Memory B cell (primary cell): Measurements from ENCODE around the gene RWDD1.
A peak's percentile ranks its signal among the peaks of the same experiment; 100 is the strongest.

Source experiments
- ATAC-seq: fragments of 150-1000 bp; cut with Tn5 transposase; 2 replicates; pipeline ENCODE4 v1.10.0; 2021; ENCODE audit warnings: low read depth, mild to moderate bottlenecking, moderate library complexity
- DNase-seq, 2 donors: peaks; one replicate each; pipeline ENCODE4 v3.0.0; 2022; ENCODE audit warnings: low spot score in 2 of 2
- H3K27ac Mint-ChIP-seq: one replicate; pipeline ENCODE4 v1.8.0; 2022; ENCODE audit warnings: mild to moderate bottlenecking, moderate library complexity, mixed read lengths
- H3K27me3 Mint-ChIP-seq: one replicate; pipeline ENCODE4 v1.8.0; 2022; ENCODE audit warnings: mixed read lengths
- H3K36me3 Mint-ChIP-seq: one replicate; pipeline ENCODE4 v1.8.0; 2022; ENCODE audit warnings: mild to moderate bottlenecking, mixed read lengths
- H3K4me1 Mint-ChIP-seq: one replicate; pipeline ENCODE4 v1.8.0; 2022; ENCODE audit warnings: mixed read lengths
- H3K4me3 Mint-ChIP-seq: one replicate; pipeline ENCODE4 v1.8.0; 2022; ENCODE audit warnings: mild to moderate bottlenecking, moderate library complexity, mixed read lengths
- H3K9me3 Mint-ChIP-seq: one replicate; pipeline ENCODE4 v1.8.0; 2022; ENCODE audit warnings: mixed read lengths

RWDD1 gene

GRCh38 chr6:116545651-116546050 is 25.7 kb upstream of the RWDD1 start, which contains the start of gene TRAPPC3L:
TSS of gene TRAPPC3L (minus strand) at chr6:116545684. CDS start at chr6:116545514, 170 bp downstream.
- Mint-ChIP-seq H3K4me1 (no peaks in the 10 kb centered on the region), H3K36me3 (no peaks in the 10 kb centered on the region), H3K9me3 (no peaks in the 10 kb centered on the region), H3K27me3 (peaks cover 5% of the 10 kb centered on the region), H3K27ac (no peak within 1 kb of the TSS), H3K4me3 (no peak within 1 kb of the TSS)
- ATAC-seq (no peak), DNase-seq (no peak)

GRCh38 chr6:116547358-116547757 is 23.9 kb upstream of the RWDD1 start:
- Mint-ChIP-seq H3K27ac (no peak overlapping the region), H3K36me3 (no peaks in the 10 kb centered on the region), H3K27me3 (peaks cover 2% of the 10 kb centered on the region), H3K9me3 (no peaks in the 10 kb centered on the region), H3K4me3 (no peak overlapping the region), H3K4me1 (no peaks in the 10 kb centered on the region)
- ATAC-seq = no peak
- DNase-seq = no peak

- DNase-seq (no peak), ATAC-seq (no peak)
- no peaks in the 10 kb centered on the region for H3K9me3 Mint-ChIP-seq
- no peaks in the 10 kb centered on the region for H3K4me1 Mint-ChIP-seq
- H3K36me3 Mint-ChIP-seq = no peaks in the 10 kb centered on the region
- H3K27me3 Mint-ChIP-seq = peaks cover 2% of the 10 kb centered on the region
- H3K4me3 Mint-ChIP-seq = no peak overlapping the region
- no peak overlapping the region for H3K27ac Mint-ChIP-seq
Observed at GRCh38 chr6:116550796-116551195, 20.5 kb upstream of the RWDD1 start.

GRCh38 chr6:116553451-116553850 is 17.9 kb upstream of the RWDD1 start, which contains the start of gene CALHM4:
TSS of gene CALHM4 (plus strand) at chr6:116553751. CDS start at chr6:116553794, 43 bp downstream.
- no peak for ATAC-seq
- Mint-ChIP-seq H3K9me3 (no peaks in the 10 kb centered on the region), H3K4me3 (no peak within 1 kb of the TSS), H3K4me1 (no peaks in the 10 kb centered on the region), H3K27ac (no peak within 1 kb of the TSS), H3K36me3 (no peaks in the 10 kb centered on the region), H3K27me3 (no peaks in the 10 kb centered on the region)
- DNase-seq = no peak

GRCh38 chr6:116556065-116556464 is 15.2 kb upstream of the RWDD1 start:
- DNase-seq (no peak), ATAC-seq (no peak)
- Mint-ChIP-seq H3K4me1 (no peaks in the 10 kb centered on the region), H3K27ac (no peak overlapping the region), H3K4me3 (no peak overlapping the region), H3K9me3 (no peaks in the 10 kb centered on the region), H3K36me3 (no peaks in the 10 kb centered on the region), H3K27me3 (no peaks in the 10 kb centered on the region)

GRCh38 chr6:116556814-116557415 is 14.4 kb upstream of the RWDD1 start:
- Mint-ChIP-seq H3K27me3 (no peaks in the 10 kb centered on the region), H3K4me3 (no peak overlapping the region), H3K27ac (no peak overlapping the region), H3K4me1 (peaks cover 2% of the 10 kb centered on the region), H3K9me3 (no peaks in the 10 kb centered on the region), H3K36me3 (no peaks in the 10 kb centered on the region)
- DNase-seq (no peak), ATAC-seq (no peak)

- no peak overlapping the region for H3K4me3 Mint-ChIP-seq
- H3K4me1 Mint-ChIP-seq = peaks cover 2% of the 10 kb centered on the region
- no peak overlapping the region for H3K27ac Mint-ChIP-seq
- no peaks in the 10 kb centered on the region for H3K9me3 Mint-ChIP-seq
- DNase-seq (no peak), ATAC-seq (no peak)
- H3K27me3 Mint-ChIP-seq = peaks cover 3% of the 10 kb centered on the region
- no peaks in the 10 kb centered on the region for H3K36me3 Mint-ChIP-seq
Observed at GRCh38 chr6:116557893-116558292, 13.4 kb upstream of the RWDD1 start.

GRCh38 chr6:116560130-116560529 is 11.2 kb upstream of the RWDD1 start:
- H3K27me3 Mint-ChIP-seq = peaks cover 8% of the 10 kb centered on the region
- H3K36me3 Mint-ChIP-seq = no peaks in the 10 kb centered on the region
- ATAC-seq (no peak), DNase-seq (no peak)
- H3K9me3 Mint-ChIP-seq = no peaks in the 10 kb centered on the region
- H3K27ac Mint-ChIP-seq = no peak overlapping the region
- H3K4me1 Mint-ChIP-seq = peaks cover 2% of the 10 kb centered on the region
- H3K4me3 Mint-ChIP-seq = no peak overlapping the region

- DNase-seq (peak; percentile 61 to 64), ATAC-seq (peak; percentile 74)
- peaks cover 8% of the 10 kb centered on the region for H3K27me3 Mint-ChIP-seq
- no peak overlapping the region for H3K27ac Mint-ChIP-seq
- no peak overlapping the region for H3K4me3 Mint-ChIP-seq
- H3K4me1 Mint-ChIP-seq = peaks cover 2% of the 10 kb centered on the region
- H3K9me3 Mint-ChIP-seq = no peaks in the 10 kb centered on the region
- no peaks in the 10 kb centered on the region for H3K36me3 Mint-ChIP-seq
Observed at GRCh38 chr6:116561377-116562018, 9.8 kb upstream of the RWDD1 start.

GRCh38 chr6:116562019-116562403 is 9.3 kb upstream of the RWDD1 start:
- H3K4me1 Mint-ChIP-seq = peaks cover 2% of the 10 kb centered on the region
- no peak for ATAC-seq
- H3K27me3 Mint-ChIP-seq = peaks cover 8% of the 10 kb centered on the region
- no peaks in the 10 kb centered on the region for H3K9me3 Mint-ChIP-seq
- H3K27ac Mint-ChIP-seq = no peak overlapping the region
- no peak overlapping the region for H3K4me3 Mint-ChIP-seq
- no peak for DNase-seq
- no peaks in the 10 kb centered on the region for H3K36me3 Mint-ChIP-seq

- Mint-ChIP-seq H3K27me3 (peaks cover 8% of the 10 kb centered on the region), H3K27ac (no peak overlapping the region), H3K4me3 (no peak overlapping the region), H3K4me1 (peaks cover 2% of the 10 kb centered on the region), H3K9me3 (no peaks in the 10 kb centered on the region), H3K36me3 (no peaks in the 10 kb centered on the region)
- DNase-seq = no peak
- no peak for ATAC-seq
Observed at GRCh38 chr6:116562614-116563013, 8.7 kb upstream of the RWDD1 start.

- no peak for DNase-seq
- Mint-ChIP-seq H3K27me3 (peaks cover 8% of the 10 kb centered on the region), H3K36me3 (no peaks in the 10 kb centered on the region), H3K4me1 (peaks cover 3% of the 10 kb centered on the region), H3K27ac (no peak overlapping the region), H3K4me3 (no peak overlapping the region), H3K9me3 (no peaks in the 10 kb centered on the region)
- no peak for ATAC-seq
Observed at GRCh38 chr6:116563830-116564229, 7.5 kb upstream of the RWDD1 start.

- no peak overlapping the region for H3K4me3 Mint-ChIP-seq
- no peak for ATAC-seq
Observed at GRCh38 chr6:116564311-116564710, 7.0 kb upstream of the RWDD1 start.

GRCh38 chr6:116564921-116565872 is 6.1 kb upstream of the RWDD1 start:
- Mint-ChIP-seq H3K4me3 (peak overlapping the region; percentile 39), H3K27me3 (peaks cover 8% of the 10 kb centered on the region), H3K9me3 (no peaks in the 10 kb centered on the region), H3K4me1 (peaks cover 7% of the 10 kb centered on the region), H3K27ac (no peak overlapping the region), H3K36me3 (no peaks in the 10 kb centered on the region)
- DNase-seq = no peak
- peak; percentile 43 for ATAC-seq

More at GRCh38 chr6:116564311-116564710, 7.0 kb upstream of the RWDD1 start:
- H3K27me3 Mint-ChIP-seq = peaks cover 8% of the 10 kb centered on the region
- H3K9me3 Mint-ChIP-seq = no peaks in the 10 kb centered on the region
- H3K27ac Mint-ChIP-seq = no peak overlapping the region
- no peaks in the 10 kb centered on the region for H3K36me3 Mint-ChIP-seq
- H3K4me1 Mint-ChIP-seq = peaks cover 7% of the 10 kb centered on the region
- DNase-seq = no peak
